HG03575 (cell line): ENCODE data around the gene ATP1B2.
"Not testable (repeated sequence)": the region's sequence is repeated elsewhere in the genome, so short reads cannot be mapped to it uniquely, and the experiment has no call there.

Source experiments
- ATAC-seq: cut with Tn5 transposase; IDR thresholded peaks from one replicate; pipeline ENCODE4 v1.9.1; 2021; ENCODE audit not compliant: unreplicated experiment, insufficient number of reproducible peaks, low FRiP score; ENCODE audit errors: extremely low read depth

Gene ATP1B2

GRCh38 chr17:7632492-7632894 is 18.2 kb upstream of the ATP1B2 start:
- ATAC-seq: no peak

GRCh38 chr17:7633093-7633492 is 17.6 kb upstream of the ATP1B2 start:
- ATAC-seq: no peak

GRCh38 chr17:7634384-7634783 is 16.3 kb upstream of the ATP1B2 start:
- ATAC-seq: no peak

- no peak for ATAC-seq
Measured at GRCh38 chr17:7636163-7636562, 14.6 kb upstream of the ATP1B2 start.

GRCh38 chr17:7640783-7641182 is 9.9 kb upstream of the ATP1B2 start:
- no peak for ATAC-seq

GRCh38 chr17:7641635-7642034 is 9.1 kb upstream of the ATP1B2 start:
- not testable (repeated sequence) for ATAC-seq

- ATAC-seq: no peak
Measured at GRCh38 chr17:7644775-7645174, 6.0 kb upstream of the ATP1B2 start.

GRCh38 chr17:7646457-7646856 is 4.3 kb upstream of the ATP1B2 start:
- ATAC-seq: no peak

- no peak for ATAC-seq
Measured at GRCh38 chr17:7647018-7647417, 3.7 kb upstream of the ATP1B2 start.

GRCh38 chr17:7651097-7651664 is 455 bp downstream of the ATP1B2 start:
- no peak for ATAC-seq

GRCh38 chr17:7651665-7652387 is 1.1 kb downstream of the ATP1B2 start:
- no peak for ATAC-seq

- no peak for ATAC-seq
Measured at GRCh38 chr17:7652388-7653356, 1.9 kb downstream of the ATP1B2 start.

GRCh38 chr17:7654832-7655540 is 4.3 kb downstream of the ATP1B2 start:
- ATAC-seq: no peak

GRCh38 chr17:7655541-7655840 is 4.8 kb downstream of the ATP1B2 start:
- ATAC-seq: no peak

- ATAC-seq: no peak
Measured at GRCh38 chr17:7656958-7657609, 6.4 kb downstream of the ATP1B2 start.

- no peak for ATAC-seq
Measured at GRCh38 chr17:7667656-7668406, 17.1 kb downstream of the ATP1B2 start.

GRCh38 chr17:7668482-7668881 is 17.8 kb downstream of the ATP1B2 start:
- ATAC-seq: no peak

GRCh38 chr17:7673239-7673638 is 22.5 kb downstream of the ATP1B2 start:
- no peak for ATAC-seq
